T47D (cell line): ENCODE measurements around the gene PHLDA1.

ENCODE experiments used
- DNase-seq, 2 experiments: peaks; one replicate each; pipeline versions ENCODE4 v3.0.0 to v3.0.0-alpha.2; 2011 to 2012; ENCODE audit warnings: low read depth in 1 of 2, low spot score in 1 of 2
- JUND ChIP-seq: IDR thresholded peaks from 2 replicates; pipeline ENCODE4 v1.6.1; 2012; ENCODE audit warnings: low read depth
- in situ Hi-C: cut with HindIII; loops from 2 replicates; pipeline ENCODE4 v1.10.0; 2016; ENCODE audit warnings: low sequenced_read_pairs, low pct_unique_long_range_greater_than_20kb

The PHLDA1 gene

GRCh38 chr12:76022506-76022905, 9.1 kb downstream of the PHLDA1 start:
- no peak for TF ChIP-seq JUND
- in situ Hi-C loops = no loop called here
- DNase-seq = no peak

GRCh38 chr12:76020731-76021672, 10.6 kb downstream of the PHLDA1 start:
- no peak for DNase-seq
- TF ChIP-seq JUND = no peak
- in situ Hi-C loops = no loop called here

GRCh38 chr12:76020281-76020680, 11.3 kb downstream of the PHLDA1 start:
- in situ Hi-C loops = no loop called here
- no peak for TF ChIP-seq JUND
- DNase-seq = no peak

- TF ChIP-seq JUND = 0 out of 2 replicates have a peak, but pooled peaks have one; percentile 39
- in situ Hi-C loops = no loop called here
- DNase-seq = peak in 1 of 2 experiments; percentile 72
Observed at GRCh38 chr12:76018672-76019071, 12.9 kb downstream of the PHLDA1 start.

- in situ Hi-C loops = no loop called here
- peak in 1 of 2 experiments; percentile 50 for DNase-seq
- no peak for TF ChIP-seq JUND
Observed at GRCh38 chr12:76018111-76018510, 13.5 kb downstream of the PHLDA1 start.

- in situ Hi-C loops = no loop called here
- DNase-seq = no peak
- no peak for TF ChIP-seq JUND
Observed at GRCh38 chr12:76014007-76014406, 17.6 kb downstream of the PHLDA1 start.

- in situ Hi-C loops = no loop called here
- DNase-seq = no peak
- no peak for TF ChIP-seq JUND
Observed at GRCh38 chr12:76013603-76014002, 18.0 kb downstream of the PHLDA1 start.

- in situ Hi-C loops = no loop called here
- no peak for TF ChIP-seq JUND
- DNase-seq = no peak
Observed at GRCh38 chr12:76012644-76013043, 18.9 kb downstream of the PHLDA1 start.

GRCh38 chr12:76010732-76011458, 20.7 kb downstream of the PHLDA1 start:
- in situ Hi-C loops = no loop called here
- DNase-seq = no peak
- TF ChIP-seq JUND = no peak

- in situ Hi-C loops = no loop called here
- no peak for TF ChIP-seq JUND
- DNase-seq = no peak
Observed at GRCh38 chr12:76008428-76008827, 23.1 kb downstream of the PHLDA1 start.

- in situ Hi-C loops = no loop called here
- DNase-seq = no peak
- no peak for TF ChIP-seq JUND
Observed at GRCh38 chr12:76007640-76008039, 23.9 kb downstream of the PHLDA1 start.

- in situ Hi-C loops = no loop called here
- TF ChIP-seq JUND = no peak
- no peak for DNase-seq
Observed at GRCh38 chr12:76006028-76006925, 25.3 kb downstream of the PHLDA1 start.
